ENCODE results near the gene NCR2. TPM values are rescaled to one million over a fixed set of nuclear protein-coding genes. Genes with fewer than 3 reads are reported as not detected.

Gene NCR2
- total RNA-seq, 4 donors from 2014 or later, result not detected

DNA sequence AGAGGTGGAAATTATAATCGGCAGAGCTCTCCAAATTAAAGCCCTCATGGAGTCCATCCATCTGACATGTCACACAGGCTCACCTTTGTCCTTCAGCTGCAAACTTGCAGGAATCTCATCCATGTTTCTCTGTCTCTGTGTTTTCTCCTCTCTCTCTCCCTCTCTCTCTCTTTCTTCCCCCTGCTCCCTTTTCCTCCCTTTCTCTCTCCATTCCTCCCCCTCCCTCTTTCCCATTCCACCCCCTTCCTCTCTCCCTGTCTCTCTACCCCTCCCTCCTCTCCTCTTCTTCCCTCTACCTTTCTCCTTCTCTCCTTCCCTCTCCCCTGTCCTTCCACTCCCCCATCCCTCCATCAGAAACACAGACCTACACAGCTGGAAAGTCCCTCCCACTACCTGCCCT is 6.8 kb downstream of the NCR2 start:
- no peak for DNase-seq (ENCODE audit: low spot score in 2 of 2)
- intact Hi-C loops (cut with DNase I; ENCODE audit: low total_unique reads), result no loop called here
- no peak overlapping the region for H3K4me3 ChIP-seq (ENCODE audit: low read depth, poor library complexity, severe bottlenecking)
- 53 to 60% methylated on average over 1 of the region's 1 CpG for WGBS, 2 donors
- no peak for TF ChIP-seq POLR2A (IDR thresholded peaks at IDR 0.05)
- TF ChIP-seq, protein P1, sequence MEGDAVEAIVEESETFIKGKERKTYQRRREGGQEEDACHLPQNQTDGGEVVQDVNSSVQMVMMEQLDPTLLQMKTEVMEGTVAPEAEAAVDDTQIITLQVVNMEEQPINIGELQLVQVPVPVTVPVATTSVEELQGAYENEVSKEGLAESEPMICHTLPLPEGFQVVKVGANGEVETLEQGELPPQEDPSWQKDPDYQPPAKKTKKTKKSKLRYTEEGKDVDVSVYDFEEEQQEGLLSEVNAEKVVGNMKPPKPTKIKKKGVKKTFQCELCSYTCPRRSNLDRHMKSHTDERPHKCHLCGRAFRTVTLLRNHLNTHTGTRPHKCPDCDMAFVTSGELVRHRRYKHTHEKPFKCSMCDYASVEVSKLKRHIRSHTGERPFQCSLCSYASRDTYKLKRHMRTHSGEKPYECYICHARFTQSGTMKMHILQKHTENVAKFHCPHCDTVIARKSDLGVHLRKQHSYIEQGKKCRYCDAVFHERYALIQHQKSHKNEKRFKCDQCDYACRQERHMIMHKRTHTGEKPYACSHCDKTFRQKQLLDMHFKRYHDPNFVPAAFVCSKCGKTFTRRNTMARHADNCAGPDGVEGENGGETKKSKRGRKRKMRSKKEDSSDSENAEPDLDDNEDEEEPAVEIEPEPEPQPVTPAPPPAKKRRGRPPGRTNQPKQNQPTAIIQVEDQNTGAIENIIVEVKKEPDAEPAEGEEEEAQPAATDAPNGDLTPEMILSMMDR (IDR thresholded peaks at IDR 0.05), result no peak

DNA sequence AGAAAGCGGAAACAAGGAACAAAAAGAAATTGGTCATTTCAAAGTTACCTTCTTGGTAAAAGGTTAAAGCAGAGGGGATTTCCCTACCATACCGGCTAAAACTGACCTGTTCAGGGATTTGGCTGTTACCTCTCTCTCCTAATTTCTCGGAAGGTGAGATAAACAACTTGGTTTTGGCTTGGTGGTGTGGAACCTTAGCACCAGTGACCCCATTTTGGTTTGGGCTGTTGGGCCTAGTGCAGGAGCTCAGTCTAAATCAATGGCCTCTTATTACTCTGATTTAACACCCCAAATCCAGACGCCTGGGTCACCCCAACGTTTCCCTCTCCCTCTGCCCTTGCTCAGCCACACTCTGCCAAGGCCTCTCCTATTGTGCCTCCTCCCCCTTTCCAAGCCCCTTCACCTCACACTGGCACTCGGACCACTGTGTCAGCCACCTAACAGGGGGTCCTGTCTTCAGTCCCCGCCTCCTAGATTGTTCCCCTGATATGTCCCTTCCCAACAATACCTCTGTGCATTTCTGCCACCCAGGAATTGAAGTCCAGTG is 8.3 kb downstream of the NCR2 start:
- TF ChIP-seq, protein P1 (IDR thresholded peaks at IDR 0.05), result no peak
- no peak for TF ChIP-seq POLR2A (IDR thresholded peaks at IDR 0.05)
- 84 to 85% methylated on average over 7 of the region's 7 CpGs for WGBS, 2 donors
- intact Hi-C loops (cut with DNase I; ENCODE audit: low total_unique reads), result no loop called here
- H3K4me3 ChIP-seq (ENCODE audit: low read depth, poor library complexity, severe bottlenecking), result no peak overlapping the region
- no peak for DNase-seq (ENCODE audit: low spot score in 2 of 2)

DNA sequence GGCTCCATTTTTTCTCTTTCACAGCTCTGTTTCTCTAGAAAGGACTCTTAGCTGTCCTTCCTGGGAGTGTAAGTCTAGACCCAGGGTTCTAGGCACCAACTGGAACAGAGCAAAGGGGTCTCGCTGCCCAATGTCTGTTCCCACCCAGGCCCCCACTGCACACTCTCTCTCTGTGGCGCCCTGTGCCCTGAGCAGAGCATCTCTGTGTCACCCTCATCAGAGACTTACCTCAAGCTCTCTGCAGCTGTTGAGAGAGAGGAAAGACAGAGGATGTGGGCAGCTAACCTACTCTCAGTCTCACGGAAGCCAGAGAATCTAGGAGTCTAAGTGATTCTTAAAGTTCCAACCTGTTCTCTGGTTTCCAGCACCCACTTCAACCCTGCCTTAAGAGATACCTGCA is 9.5 kb downstream of the NCR2 start:
- no peak for TF ChIP-seq POLR2A (IDR thresholded peaks at IDR 0.05)
- TF ChIP-seq, protein P1 (IDR thresholded peaks at IDR 0.05), result no peak
- 49 to 72% methylated on average over 3 of the region's 3 CpGs for WGBS, 2 donors
- no peak overlapping the region for H3K4me3 ChIP-seq (ENCODE audit: low read depth, poor library complexity, severe bottlenecking)
- no peak for DNase-seq (ENCODE audit: low spot score in 2 of 2)
- intact Hi-C loops (cut with DNase I; ENCODE audit: low total_unique reads), result no loop called here

DNA sequence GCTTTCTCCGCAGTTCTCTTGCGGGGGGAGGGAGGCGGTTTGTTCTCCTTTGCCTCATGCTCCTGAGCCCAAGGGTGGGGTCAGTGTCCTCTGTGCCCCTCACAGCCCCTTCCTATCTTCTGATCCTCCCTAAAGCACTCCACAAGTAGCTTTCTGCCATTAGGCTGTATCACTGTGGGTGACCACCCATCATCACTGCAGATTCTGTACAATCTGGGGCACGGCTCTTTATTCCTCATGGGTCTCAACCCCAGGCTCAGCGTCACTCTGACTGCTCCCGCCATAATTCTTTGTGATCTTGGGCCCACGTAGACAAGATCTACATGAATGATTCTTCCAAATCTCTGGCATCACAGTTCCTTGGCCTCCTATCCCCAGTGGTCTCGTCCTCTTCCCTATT is 10.5 kb downstream of the NCR2 start:
- no peak for DNase-seq (ENCODE audit: low spot score in 2 of 2)

DNA sequence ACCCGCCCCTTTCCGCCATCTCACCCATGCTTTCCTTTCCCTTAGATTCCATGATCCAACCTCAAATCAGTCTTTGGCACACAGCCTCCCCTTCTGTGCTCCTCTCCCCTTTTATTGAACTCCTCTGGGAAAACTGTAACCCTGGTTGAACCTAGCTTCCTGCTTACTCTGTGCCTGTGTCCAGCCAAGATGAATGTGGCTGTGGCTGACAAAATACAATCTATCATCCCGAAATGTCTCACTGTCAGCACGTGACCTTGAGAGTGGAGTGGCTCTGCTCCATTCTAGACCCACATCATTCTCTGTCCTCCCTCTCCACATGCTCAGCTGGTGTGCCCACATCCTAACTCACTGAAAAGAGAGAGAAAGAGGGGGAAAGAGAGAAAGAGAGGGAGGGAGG is 11.0 kb downstream of the NCR2 start:
- intact Hi-C loops (cut with DNase I; ENCODE audit: low total_unique reads), result no loop called here

More for the DNA sequence above, 10.5 kb downstream of the NCR2 start:
- WGBS, 2 donors, result 88 to 93% methylated on average over 8 of the region's 8 CpGs
- intact Hi-C loops (cut with DNase I; ENCODE audit: low total_unique reads), result no loop called here
- TF ChIP-seq, protein P1 (IDR thresholded peaks at IDR 0.05), result no peak
- no peak for TF ChIP-seq POLR2A (IDR thresholded peaks at IDR 0.05)
- no peak overlapping the region for H3K4me3 ChIP-seq (ENCODE audit: low read depth, poor library complexity, severe bottlenecking)

More for the DNA sequence above, 11.0 kb downstream of the NCR2 start:
- TF ChIP-seq, protein P1 (IDR thresholded peaks at IDR 0.05), result no peak
- TF ChIP-seq POLR2A (IDR thresholded peaks at IDR 0.05), result no peak
- no peak overlapping the region for H3K4me3 ChIP-seq (ENCODE audit: low read depth, poor library complexity, severe bottlenecking)
- DNase-seq (ENCODE audit: low spot score in 2 of 2), result no peak
- 73 to 82% methylated on average over 4 of the region's 4 CpGs for WGBS, 2 donors

Measured in lower leg skin (tissue), 4 donors.